GM23338 (cell line): ENCODE measurements around the gene ERN1. TPM values are rescaled to one million over a fixed set of nuclear protein-coding genes. Genes with fewer than 3 reads are reported as not detected.

Source experiments
- ATAC-seq: fragments of 200-7000 bp; cut with Tn5 transposase; 3 replicates; pipeline ENCODE4 v1.9.1; 2020
- DNase-seq: peaks from one replicate; pipeline ENCODE4 v3.0.0-alpha.2; 2015; ENCODE audit warnings: low spot score
- H2AFZ ChIP-seq: fragments of 200-600 bp; sonication (generic); 2 replicates; pipeline ENCODE4 v1.8.0; 2016; ENCODE audit warnings: antibody characterized with exemption, mild to moderate bottlenecking, moderate library complexity
- H3F3A ChIP-seq: fragments of 200-600 bp; sonication (generic); replicated peaks from 2 replicates; pipeline ENCODE4 v1.8.0; 2017; ENCODE audit warnings: antibody characterized with exemption, mixed run types, low read depth
- H3K27ac ChIP-seq: fragments of 200-600 bp; sonication (generic); 2 replicates; pipeline ENCODE4 v1.6.1; 2016; ENCODE audit warnings: low read depth
- H3K27me3 ChIP-seq: fragments of 200-600 bp; sonication (generic); 2 replicates; pipeline ENCODE4 v1.8.0; 2016; ENCODE audit warnings: mild to moderate bottlenecking, mixed run types, moderate library complexity; ENCODE audit not compliant: insufficient read depth
- H3K36me3 ChIP-seq: fragments of 200-600 bp; sonication (generic); 2 replicates; pipeline ENCODE4 v1.8.0; 2016; ENCODE audit warnings: mild to moderate bottlenecking; ENCODE audit not compliant: insufficient read depth
- H3K4me1 ChIP-seq: fragments of 200-600 bp; sonication (generic); 2 replicates; pipeline ENCODE4 v1.8.0; 2016; ENCODE audit warnings: mild to moderate bottlenecking, moderate library complexity; ENCODE audit not compliant: insufficient read depth
- H3K4me2 ChIP-seq: fragments of 200-600 bp; sonication (generic); 2 replicates; pipeline ENCODE4 v1.7.1; 2017; ENCODE audit warnings: mixed run types
- H3K4me3 ChIP-seq: fragments of 200-600 bp; sonication (generic); 2 replicates; pipeline ENCODE4 v1.6.1; 2016; ENCODE audit warnings: mixed run types
- H3K79me2 ChIP-seq: fragments of 200-600 bp; sonication (generic); replicated peaks from 2 replicates; pipeline ENCODE4 v1.8.0; 2017; ENCODE audit warnings: mild to moderate bottlenecking; ENCODE audit not compliant: insufficient read depth
- H3K9me2 ChIP-seq: fragments of 200-600 bp; sonication (generic); 2 replicates; pipeline ENCODE4 v1.8.0; 2017; ENCODE audit not compliant: insufficient read depth
- H4K20me1 ChIP-seq: fragments of 200-600 bp; sonication (generic); replicated peaks from 2 replicates; pipeline ENCODE4 v1.8.0; 2017; ENCODE audit warnings: mild to moderate bottlenecking; ENCODE audit not compliant: insufficient read depth
- H3K27ac Mint-ChIP-seq: 2 replicates; pipeline ENCODE4 v1.8.0; 2020; ENCODE audit warnings: inconsistent platforms, mild to moderate bottlenecking, moderate library complexity, mixed read lengths
- H3K27me3 Mint-ChIP-seq: 3 replicates; pipeline ENCODE4 v1.8.0; 2022; ENCODE audit warnings: low read depth, mild to moderate bottlenecking, moderate library complexity, mixed read lengths, inconsistent platforms; ENCODE audit not compliant: insufficient read depth, poor library complexity
- H3K36me3 Mint-ChIP-seq: 3 replicates; pipeline ENCODE4 v1.8.0; 2021; ENCODE audit warnings: low read depth, mild to moderate bottlenecking, inconsistent platforms, moderate library complexity, mixed read lengths
- H3K4me1 Mint-ChIP-seq: 3 replicates; pipeline ENCODE4 v1.8.0; 2020; ENCODE audit warnings: mild to moderate bottlenecking, inconsistent platforms, mixed read lengths
- H3K4me3 Mint-ChIP-seq: 3 replicates; pipeline ENCODE4 v1.8.0; 2021; ENCODE audit warnings: moderate library complexity, mild to moderate bottlenecking, inconsistent platforms, mixed read lengths
- H3K9me3 Mint-ChIP-seq: 3 replicates; pipeline ENCODE4 v1.8.0; 2020; ENCODE audit warnings: moderate library complexity, mild to moderate bottlenecking, inconsistent platforms, mixed read lengths
- CREB1 ChIP-seq: fragments of 250-450 bp; sonication (Bioruptor Pico); IDR thresholded peaks from 2 replicates; pipeline ENCODE4 v1.5.0; 2020; ENCODE audit warnings: low read depth, mild to moderate bottlenecking, moderate library complexity
- CTCF ChIP-seq, 2 experiments: fragments of 200-600 bp in 1 of 2; sonication (generic) in 1 of 2; conservative IDR thresholded peaks; 2 replicates each; pipeline versions ENCODE4 v1.5.1 to v1.6.1; 2016 to 2017; ENCODE audit warnings: antibody characterized with exemption in 2 of 2, low read depth in 2 of 2, mild to moderate bottlenecking in 2 of 2, moderate library complexity in 1 of 2
- EZH2 ChIP-seq: fragments of 200-600 bp; sonication (generic); IDR thresholded peaks from one replicate; pipeline ENCODE4 v1.8.0; 2017; ENCODE audit warnings: antibody characterized with exemption, mild to moderate bottlenecking, low read depth; ENCODE audit not compliant: unreplicated experiment
- EZH2phosphoT487 ChIP-seq: fragments of 200-600 bp; sonication (generic); IDR thresholded peaks from one replicate; pipeline ENCODE4 v1.8.1; 2018; ENCODE audit warnings: antibody characterized with exemption; ENCODE audit not compliant: unreplicated experiment
- JUNB ChIP-seq: IDR thresholded peaks from one replicate; pipeline ENCODE4 v1.6.1; 2016; ENCODE audit warnings: antibody characterized with exemption; ENCODE audit not compliant: unreplicated experiment
- NANOG ChIP-seq: IDR thresholded peaks from 2 replicates; pipeline ENCODE4 v1.6.1; 2016; ENCODE audit warnings: antibody characterized with exemption, borderline replicate concordance
- POLR2AphosphoS5 ChIP-seq: IDR thresholded peaks from 2 replicates; pipeline ENCODE4 v1.6.1; 2016; ENCODE audit warnings: antibody characterized with exemption, low read depth
- STAT1 ChIP-seq: IDR thresholded peaks from one replicate; pipeline ENCODE4 v1.6.1; 2016; ENCODE audit warnings: antibody characterized with exemption; ENCODE audit not compliant: unreplicated experiment
- polyA plus RNA-seq: library from polyadenylated mRNA; unstranded; fragments of >200 nt; fragmentation: Nextera tagmentation; extraction: Ambion mirVana; gene quantifications from 2 replicates; pipeline ENCODE4 v1.2.1, GENCODE V29; 2016
- total RNA-seq: library from RNA; depleted of rRNA; stranded (reverse); fragments of >200 nt; shearing (Covaris generic); gene quantifications from 2 replicates; pipeline ENCODE4 v1.2.3, GENCODE V29; 2014
- TF ChIP-seq, protein P1 (sequence below): IDR thresholded peaks from 2 replicates; pipeline ENCODE4 v1.6.1; 2016; ENCODE audit warnings: antibody characterized with exemption
- TF ChIP-seq, protein P2 (sequence below): fragments of 250-450 bp; sonication (Bioruptor Pico); IDR thresholded peaks from 2 replicates; pipeline ENCODE4 v1.5.0; 2020; ENCODE audit warnings: mild to moderate bottlenecking, moderate library complexity

ERN1 gene
- total and polyA plus RNA-seq, 2 experiments from 2014 or later = 5.9 to 7.5 TPM

GRCh38 chr17:64024215-64024654 lies 105.7 kb downstream of the ERN1 start:
- H3K36me3 ChIP-seq = no peaks in the 10 kb centered on the region
- no peak overlapping the region for H3K4me2 ChIP-seq
- no peaks in the 10 kb centered on the region for H3K36me3 Mint-ChIP-seq
- no peaks in the 10 kb centered on the region; the same call in 2 of the 3 replicates for H3K9me3 Mint-ChIP-seq
- H3K9me2 ChIP-seq = no peaks in the 10 kb centered on the region
- H3F3A ChIP-seq = no peaks in the 10 kb centered on the region
- no peak overlapping the region for H3K27ac Mint-ChIP-seq
- no peaks in the 10 kb centered on the region for H4K20me1 ChIP-seq
- no peak overlapping the region for H3K4me3 ChIP-seq
- ATAC-seq (no peak), DNase-seq (no peak)
- H3K79me2 ChIP-seq = no peaks in the 10 kb centered on the region
- no peak overlapping the region for H3K4me3 Mint-ChIP-seq
- H3K27me3 ChIP-seq = 0 out of 2 replicates have a peak, but pooled peaks cover 4% of the 10 kb centered on the region
- no peaks in the 10 kb centered on the region for H3K4me1 ChIP-seq
- no peak overlapping the region for H3K27ac ChIP-seq
- H2AFZ ChIP-seq = no peak overlapping the region
- H3K4me1 Mint-ChIP-seq = peaks cover 8% of the 10 kb centered on the region
- no peak for TF ChIP-seq CTCF (conservative IDR thresholded peaks at IDR 0.05; ENCODE audit: low read depth in 2 of 2)
- TF ChIP-seq, protein P1, sequence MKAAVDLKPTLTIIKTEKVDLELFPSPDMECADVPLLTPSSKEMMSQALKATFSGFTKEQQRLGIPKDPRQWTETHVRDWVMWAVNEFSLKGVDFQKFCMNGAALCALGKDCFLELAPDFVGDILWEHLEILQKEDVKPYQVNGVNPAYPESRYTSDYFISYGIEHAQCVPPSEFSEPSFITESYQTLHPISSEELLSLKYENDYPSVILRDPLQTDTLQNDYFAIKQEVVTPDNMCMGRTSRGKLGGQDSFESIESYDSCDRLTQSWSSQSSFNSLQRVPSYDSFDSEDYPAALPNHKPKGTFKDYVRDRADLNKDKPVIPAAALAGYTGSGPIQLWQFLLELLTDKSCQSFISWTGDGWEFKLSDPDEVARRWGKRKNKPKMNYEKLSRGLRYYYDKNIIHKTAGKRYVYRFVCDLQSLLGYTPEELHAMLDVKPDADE = no peak
- TF ChIP-seq STAT1 = no peak
- TF ChIP-seq POLR2AphosphoS5 = no peak
- no peak for TF ChIP-seq JUNB
- TF ChIP-seq EZH2phosphoT487 = no peak
- TF ChIP-seq CREB1 (CRISPR knock-in tag) = no peak
- TF ChIP-seq EZH2 = no peak
- no peak for TF ChIP-seq NANOG
- TF ChIP-seq, protein P2, sequence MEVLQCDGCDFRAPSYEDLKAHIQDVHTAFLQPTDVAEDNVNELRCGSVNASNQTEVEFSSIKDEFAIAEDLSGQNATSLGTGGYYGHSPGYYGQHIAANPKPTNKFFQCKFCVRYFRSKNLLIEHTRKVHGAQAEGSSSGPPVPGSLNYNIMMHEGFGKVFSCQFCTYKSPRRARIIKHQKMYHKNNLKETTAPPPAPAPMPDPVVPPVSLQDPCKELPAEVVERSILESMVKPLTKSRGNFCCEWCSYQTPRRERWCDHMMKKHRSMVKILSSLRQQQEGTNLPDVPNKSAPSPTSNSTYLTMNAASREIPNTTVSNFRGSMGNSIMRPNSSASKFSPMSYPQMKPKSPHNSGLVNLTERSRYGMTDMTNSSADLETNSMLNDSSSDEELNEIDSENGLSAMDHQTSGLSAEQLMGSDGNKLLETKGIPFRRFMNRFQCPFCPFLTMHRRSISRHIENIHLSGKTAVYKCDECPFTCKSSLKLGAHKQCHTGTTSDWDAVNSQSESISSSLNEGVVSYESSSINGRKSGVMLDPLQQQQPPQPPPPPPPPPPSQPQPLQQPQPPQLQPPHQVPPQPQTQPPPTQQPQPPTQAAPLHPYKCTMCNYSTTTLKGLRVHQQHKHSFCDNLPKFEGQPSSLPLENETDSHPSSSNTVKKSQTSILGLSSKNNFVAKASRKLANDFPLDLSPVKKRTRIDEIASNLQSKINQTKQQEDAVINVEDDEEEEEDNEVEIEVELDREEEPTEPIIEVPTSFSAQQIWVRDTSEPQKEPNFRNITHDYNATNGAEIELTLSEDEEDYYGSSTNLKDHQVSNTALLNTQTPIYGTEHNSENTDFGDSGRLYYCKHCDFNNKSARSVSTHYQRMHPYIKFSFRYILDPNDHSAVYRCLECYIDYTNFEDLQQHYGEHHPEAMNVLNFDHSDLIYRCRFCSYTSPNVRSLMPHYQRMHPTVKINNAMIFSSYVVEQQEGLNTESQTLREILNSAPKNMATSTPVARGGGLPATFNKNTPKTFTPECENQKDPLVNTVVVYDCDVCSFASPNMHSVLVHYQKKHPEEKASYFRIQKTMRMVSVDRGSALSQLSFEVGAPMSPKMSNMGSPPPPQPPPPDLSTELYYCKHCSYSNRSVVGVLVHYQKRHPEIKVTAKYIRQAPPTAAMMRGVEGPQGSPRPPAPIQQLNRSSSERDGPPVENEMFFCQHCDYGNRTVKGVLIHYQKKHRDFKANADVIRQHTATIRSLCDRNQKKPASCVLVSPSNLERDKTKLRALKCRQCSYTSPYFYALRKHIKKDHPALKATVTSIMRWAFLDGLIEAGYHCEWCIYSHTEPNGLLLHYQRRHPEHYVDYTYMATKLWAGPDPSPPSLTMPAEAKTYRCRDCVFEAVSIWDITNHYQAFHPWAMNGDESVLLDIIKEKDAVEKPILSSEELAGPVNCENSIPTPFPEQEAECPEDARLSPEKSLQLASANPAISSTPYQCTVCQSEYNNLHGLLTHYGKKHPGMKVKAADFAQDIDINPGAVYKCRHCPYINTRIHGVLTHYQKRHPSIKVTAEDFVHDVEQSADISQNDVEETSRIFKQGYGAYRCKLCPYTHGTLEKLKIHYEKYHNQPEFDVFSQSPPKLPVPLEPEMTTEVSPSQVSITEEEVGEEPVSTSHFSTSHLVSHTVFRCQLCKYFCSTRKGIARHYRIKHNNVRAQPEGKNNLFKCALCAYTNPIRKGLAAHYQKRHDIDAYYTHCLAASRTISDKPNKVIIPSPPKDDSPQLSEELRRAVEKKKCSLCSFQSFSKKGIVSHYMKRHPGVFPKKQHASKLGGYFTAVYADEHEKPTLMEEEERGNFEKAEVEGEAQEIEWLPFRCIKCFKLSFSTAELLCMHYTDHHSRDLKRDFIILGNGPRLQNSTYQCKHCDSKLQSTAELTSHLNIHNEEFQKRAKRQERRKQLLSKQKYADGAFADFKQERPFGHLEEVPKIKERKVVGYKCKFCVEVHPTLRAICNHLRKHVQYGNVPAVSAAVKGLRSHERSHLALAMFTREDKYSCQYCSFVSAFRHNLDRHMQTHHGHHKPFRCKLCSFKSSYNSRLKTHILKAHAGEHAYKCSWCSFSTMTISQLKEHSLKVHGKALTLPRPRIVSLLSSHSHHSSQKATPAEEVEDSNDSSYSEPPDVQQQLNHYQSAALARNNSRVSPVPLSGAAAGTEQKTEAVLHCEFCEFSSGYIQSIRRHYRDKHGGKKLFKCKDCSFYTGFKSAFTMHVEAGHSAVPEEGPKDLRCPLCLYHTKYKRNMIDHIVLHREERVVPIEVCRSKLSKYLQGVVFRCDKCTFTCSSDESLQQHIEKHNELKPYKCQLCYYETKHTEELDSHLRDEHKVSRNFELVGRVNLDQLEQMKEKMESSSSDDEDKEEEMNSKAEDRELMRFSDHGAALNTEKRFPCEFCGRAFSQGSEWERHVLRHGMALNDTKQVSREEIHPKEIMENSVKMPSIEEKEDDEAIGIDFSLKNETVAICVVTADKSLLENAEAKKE = no peak
- peaks cover 15% of the 10 kb centered on the region for H3K27me3 Mint-ChIP-seq
